ENCODE results near the gene ABCA2.

DNA sequence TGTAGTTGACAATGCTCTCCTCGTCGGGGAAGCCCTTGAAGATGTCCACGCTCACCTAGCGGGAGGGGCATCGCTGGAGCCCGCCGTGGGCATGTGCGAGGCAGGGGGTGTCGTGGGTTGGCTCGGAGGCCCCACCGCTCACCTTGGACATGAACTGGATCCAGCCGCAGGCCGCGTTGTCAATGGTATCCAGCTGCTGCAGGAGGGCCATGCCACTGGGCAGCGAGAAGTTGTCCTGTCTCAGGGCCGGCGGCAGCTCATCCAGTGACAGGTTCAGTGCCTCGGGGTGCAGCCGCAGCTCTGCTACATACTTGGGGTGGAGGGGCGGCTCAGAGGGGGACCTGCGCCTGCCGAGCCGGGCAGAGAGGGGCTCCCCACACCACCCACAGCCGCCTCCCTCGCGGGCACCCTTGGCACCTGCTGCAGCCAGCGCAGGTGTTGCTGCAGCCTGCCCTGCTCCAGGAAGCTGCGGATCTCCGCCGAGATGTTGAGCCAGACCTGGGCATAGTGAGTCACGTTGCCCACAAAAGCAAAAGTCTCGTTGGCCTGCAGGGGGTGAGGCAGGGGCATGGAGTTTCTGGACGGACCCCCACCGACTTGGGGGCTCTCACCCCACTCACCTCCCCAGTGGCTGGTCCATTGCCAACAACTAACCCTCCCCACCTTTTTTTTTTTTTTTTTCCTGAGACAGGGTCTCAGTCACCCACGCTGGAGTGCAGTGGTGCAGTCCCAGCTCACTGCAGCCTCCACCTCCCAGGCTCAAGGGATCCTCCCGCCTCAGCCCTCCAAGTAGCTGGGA, 9.1 kb downstream of the ABCA2 start:
- TF ChIP-seq POLR2AphosphoS5 (IDR thresholded peaks at IDR 0.05): no peak
- TF ChIP-seq, protein P1, sequence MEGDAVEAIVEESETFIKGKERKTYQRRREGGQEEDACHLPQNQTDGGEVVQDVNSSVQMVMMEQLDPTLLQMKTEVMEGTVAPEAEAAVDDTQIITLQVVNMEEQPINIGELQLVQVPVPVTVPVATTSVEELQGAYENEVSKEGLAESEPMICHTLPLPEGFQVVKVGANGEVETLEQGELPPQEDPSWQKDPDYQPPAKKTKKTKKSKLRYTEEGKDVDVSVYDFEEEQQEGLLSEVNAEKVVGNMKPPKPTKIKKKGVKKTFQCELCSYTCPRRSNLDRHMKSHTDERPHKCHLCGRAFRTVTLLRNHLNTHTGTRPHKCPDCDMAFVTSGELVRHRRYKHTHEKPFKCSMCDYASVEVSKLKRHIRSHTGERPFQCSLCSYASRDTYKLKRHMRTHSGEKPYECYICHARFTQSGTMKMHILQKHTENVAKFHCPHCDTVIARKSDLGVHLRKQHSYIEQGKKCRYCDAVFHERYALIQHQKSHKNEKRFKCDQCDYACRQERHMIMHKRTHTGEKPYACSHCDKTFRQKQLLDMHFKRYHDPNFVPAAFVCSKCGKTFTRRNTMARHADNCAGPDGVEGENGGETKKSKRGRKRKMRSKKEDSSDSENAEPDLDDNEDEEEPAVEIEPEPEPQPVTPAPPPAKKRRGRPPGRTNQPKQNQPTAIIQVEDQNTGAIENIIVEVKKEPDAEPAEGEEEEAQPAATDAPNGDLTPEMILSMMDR (IDR thresholded peaks at IDR 0.05): no peak

All from transverse colon (tissue), 4 donors.